B cell (primary cell): ENCODE data around the gene MRPL16. TPM values are rescaled to one million over a fixed set of nuclear protein-coding genes. Genes with fewer than 3 reads are reported as not detected.

Experiments
- ATAC-seq: fragments of 200-7000 bp; cut with Tn5 transposase; one replicate; pipeline ENCODE4 v1.10.0; 2021; ENCODE audit warnings: low read depth, mild to moderate bottlenecking, moderate number of reproducible peaks, moderate library complexity
- CTCF ChIA-PET: fragments of 350-600 bp; sonication (Branson Sonifier 250); formaldehyde crosslinking; loops from one replicate; lab custom pipeline; 2021; ENCODE audit warnings: antibody characterized with exemption, inconsistent platforms; lab: Charles Lee
- POLR2A ChIA-PET: fragments of 350-600 bp; sonication (Branson Sonifier 250); formaldehyde crosslinking; loops from one replicate; lab custom pipeline; 2021; ENCODE audit warnings: antibody characterized with exemption; lab: Charles Lee
- DNase-seq: peaks from one replicate; pipeline ENCODE4 v3.0.0; 2013
- H2AFZ ChIP-seq: 2 replicates; pipeline ENCODE4 v1.6.1; 2012; ENCODE audit warnings: mild to moderate bottlenecking, low read depth, low read length; ENCODE audit not compliant: insufficient read depth, poor library complexity, severe bottlenecking
- H3K27ac ChIP-seq, 2 donors: 1 replicate in 1 of 2; 2 replicates in 1 of 2; pipeline ENCODE4 v1.5.1; 2012 to 2013; ENCODE audit warnings: low read length in 2 of 2, mild to moderate bottlenecking in 2 of 2, moderate library complexity in 1 of 2
- H3K27me3 ChIP-seq, 4 experiments: fragments of 200-600 bp in 1 of 4; sonication (generic) in 1 of 4; replicated peaks in 1 of 4; 1 replicate in 2 of 4; 2 replicates in 2 of 4; pipeline versions ENCODE4 v1.6.1 to v1.7.0; 2013 to 2016; ENCODE audit warnings: low read length in 3 of 4, mild to moderate bottlenecking in 2 of 4, mixed read lengths in 1 of 4, moderate library complexity in 1 of 4; ENCODE audit not compliant: insufficient read depth in 4 of 4, control insufficient read depth in 3 of 4; ENCODE audit errors: control extremely low read depth in 1 of 4
- H3K36me3 ChIP-seq, 2 experiments: replicated peaks in 1 of 2; 1 replicate in 1 of 2; 2 replicates in 1 of 2; pipeline versions ENCODE4 v1.6.1 to v1.7.1; 2013; ENCODE audit warnings: low read length in 1 of 2; ENCODE audit not compliant: insufficient read depth in 2 of 2, control insufficient read depth in 1 of 2; ENCODE audit errors: control extremely low read depth in 1 of 2, extremely low read depth in 1 of 2
- H3K4me1 ChIP-seq, 2 donors: fragments of 200-600 bp in 1 of 2; sonication (generic) in 1 of 2; 1 replicate in 1 of 2; 2 replicates in 1 of 2; pipeline versions ENCODE4 v1.5.1 to v1.6.1; 2013 to 2017; ENCODE audit warnings: low read length in 2 of 2; ENCODE audit not compliant: control insufficient read depth in 2 of 2, insufficient read depth in 2 of 2
- H3K4me2 ChIP-seq: replicated peaks from 2 replicates; pipeline ENCODE3; 2012; ENCODE audit warnings: mild to moderate bottlenecking, low read depth, low read length; ENCODE audit not compliant: poor library complexity, severe bottlenecking
- H3K4me3 ChIP-seq, 5 experiments: fragments of 200-600 bp in 1 of 5; sonication (generic) in 1 of 5; 1 replicate in 3 of 5; 2 replicates in 2 of 5; pipeline versions ENCODE4 v1.5.1 to v1.7.0; 2011 to 2016; ENCODE audit warnings: low read length in 4 of 5, mild to moderate bottlenecking in 4 of 5, low read depth in 2 of 5, control low read depth in 1 of 5, moderate library complexity in 1 of 5; ENCODE audit not compliant: insufficient read depth in 1 of 5; ENCODE audit errors: control extremely low read depth in 1 of 5, extremely low read depth in 1 of 5
- H3K79me2 ChIP-seq: fragments of 200-600 bp; sonication (generic); one replicate; pipeline ENCODE4 v1.6.0; 2016; ENCODE audit warnings: low read length; ENCODE audit not compliant: control insufficient read depth, insufficient read depth
- H3K9ac ChIP-seq: fragments of 200-600 bp; sonication (generic); 2 replicates; pipeline ENCODE4 v1.6.1; 2017; ENCODE audit warnings: mild to moderate bottlenecking, low read length, moderate library complexity
- H3K9me3 ChIP-seq, 3 donors: one replicate each; pipeline versions ENCODE4 v1.6.1 to v1.7.1; 2013; ENCODE audit warnings: low read length in 2 of 3; ENCODE audit not compliant: control insufficient read depth in 2 of 3, insufficient read depth in 1 of 3; ENCODE audit errors: control extremely low read depth in 1 of 3
- H4K20me1 ChIP-seq: 2 replicates; pipeline ENCODE4 v1.6.0; 2012; ENCODE audit warnings: mild to moderate bottlenecking, low read length; ENCODE audit not compliant: insufficient read depth, control insufficient read depth, poor library complexity, severe bottlenecking
- H3K27ac Mint-ChIP-seq: one replicate; pipeline ENCODE4 v1.8.0; 2021; ENCODE audit warnings: mixed read lengths
- H3K27me3 Mint-ChIP-seq: one replicate; pipeline ENCODE4 v1.8.0; 2021; ENCODE audit warnings: mixed read lengths
- H3K4me1 Mint-ChIP-seq: one replicate; pipeline ENCODE4 v1.8.0; 2021; ENCODE audit warnings: mixed read lengths
- H3K4me3 Mint-ChIP-seq: one replicate; pipeline ENCODE4 v1.8.0; 2021; ENCODE audit warnings: mixed read lengths
- H3K9me3 Mint-ChIP-seq: one replicate; pipeline ENCODE4 v1.8.0; 2022; ENCODE audit warnings: mixed read lengths; ENCODE audit not compliant: insufficient read depth
- CTCF ChIP-seq: fragments of 200-600 bp; IDR thresholded peaks from one replicate; pipeline ENCODE4 v1.8.0; 2022; ENCODE audit warnings: antibody characterized with exemption, mild to moderate bottlenecking
- EZH2 ChIP-seq: IDR thresholded peaks from 2 replicates; pipeline ENCODE4 v1.6.1; 2012; ENCODE audit warnings: borderline replicate concordance, low read depth, mild to moderate bottlenecking, moderate library complexity, low read length; ENCODE audit not compliant: insufficient read depth, poor library complexity, severe bottlenecking
- WGBS: methylation state at CpG from one replicate; pipeline ENCODE4 v1.1.5; 2013; ENCODE audit warnings: missing lambda C conversion rate; ENCODE audit not compliant: insufficient coverage; 5-methylcytosine and 5-hydroxymethylcytosine counted together
- intact Hi-C: fragments of 100-400 bp; cut with micrococcal nuclease; formaldehyde crosslinking; loops from one replicate; pipeline ENCODE4 v1.10.0; 2022
- polyA plus RNA-seq: library from polyadenylated mRNA; depleted of rRNA; stranded (reverse); fragments of >200 nt; gene quantifications from 2 replicates; pipeline ENCODE4 v1.2.3, GENCODE V29; 2012
- total RNA-seq, 2 donors: library from RNA; stranded (reverse); fragments of 120-200 nt in 1 of 2; gene quantifications; 1 replicate in 1 of 2; 2 replicates in 1 of 2; pipeline versions ENCODE4 v1.2.3 to v1.2.4, GENCODE V29; 2013 to 2022

MRPL16 gene
- total and polyA plus RNA-seq, 2 donors (not counting 1 experiment from before 2014, with no cell fraction given) = 38.3 to 41.0 TPM

GRCh38 chr11:59813364-59813763, 2.8 kb upstream of the MRPL16 start:
- intact Hi-C loops = loop anchor here (5.0 kb wide), 3 partner anchors 41 to 261 kb away; partner anchors contain the start of gene PATL1
- Histone ChIP-seq H3K36me3 (no peaks in the 10 kb centered on the region), H2AFZ (no peak overlapping the region), H3K27ac (no peak overlapping the region), H3K9me3 (peaks cover 0 to 6% (median 0%) of the 10 kb centered on the region in 3 donors), H3K9ac (no peak overlapping the region), H4K20me1 (no peaks in the 10 kb centered on the region), H3K27me3 (no peaks in the 10 kb centered on the region), H3K4me1 (peaks cover 14 to 18% of the 10 kb centered on the region in 2 donors), H3K4me3 (no peak overlapping the region), H3K4me2 (no peak overlapping the region), H3K79me2 (peaks cover 3% of the 10 kb centered on the region)
- Mint-ChIP-seq H3K9me3 (no peaks in the 10 kb centered on the region), H3K27me3 (peaks cover 7% of the 10 kb centered on the region), H3K27ac (no peak overlapping the region), H3K4me3 (no peak overlapping the region), H3K4me1 (peaks cover 25% of the 10 kb centered on the region)
- ChIA-PET POLR2A (interaction anchor here (0.7 kb wide), 1 partner anchor 201 kb away, joined by 5 read pairs; no protein-coding TSS in a partner anchor), CTCF (no interaction called here)
- DNase-seq (no peak), ATAC-seq (no peak)
- TF ChIP-seq CTCF (no peak), EZH2 (no peak)
- 100% methylated on average over 1 of the region's 1 CpG for WGBS

- no peak overlapping the region for H3K27ac Mint-ChIP-seq
- POLR2A ChIA-PET = no interaction called here
- no peak overlapping the region for H2AFZ ChIP-seq
Observed at GRCh38 chr11:59812220-59812619, 1.6 kb upstream of the MRPL16 start.

More at GRCh38 chr11:59812220-59812619, 1.6 kb upstream of the MRPL16 start:
- TF ChIP-seq EZH2 (no peak), CTCF (no peak)
- H3K9me3 ChIP-seq = peaks cover 0 to 6% (median 0%) of the 10 kb centered on the region in 3 donors
- no peak overlapping the region for H3K27ac ChIP-seq
- H3K4me1 Mint-ChIP-seq = peaks cover 23% of the 10 kb centered on the region
- 100% methylated on average over 1 of the region's 2 CpGs for WGBS
- H3K4me2 ChIP-seq = no peak overlapping the region
- no peak overlapping the region for H3K4me3 Mint-ChIP-seq
- H3K27me3 ChIP-seq = no peaks in the 10 kb centered on the region
- H3K79me2 ChIP-seq = peaks cover 3% of the 10 kb centered on the region
- H3K36me3 ChIP-seq = peaks cover 0 to 6% of the 10 kb centered on the region in 2 experiments
- H3K27me3 Mint-ChIP-seq = peaks cover 7% of the 10 kb centered on the region
- H3K9ac ChIP-seq = no peak overlapping the region
- peaks cover 14 to 18% of the 10 kb centered on the region in 2 donors for H3K4me1 ChIP-seq
- CTCF ChIA-PET = interaction anchor here (6.0 kb wide), 1 partner anchor 58 kb away, joined by 66 read pairs; the partner anchor contains the start of gene STX3
- no peaks in the 10 kb centered on the region for H3K9me3 Mint-ChIP-seq
- no peak for DNase-seq
- no peak overlapping the region for H3K4me3 ChIP-seq
- H4K20me1 ChIP-seq = no peaks in the 10 kb centered on the region
- intact Hi-C loops = loop anchor here (5.0 kb wide), 3 partner anchors 40 to 260 kb away; partner anchors contain the start of gene PATL1
- no peak for ATAC-seq
